Measurements from ENCODE around the gene KIF6. TPM values are rescaled to one million over a fixed set of nuclear protein-coding genes. Genes with fewer than 3 reads are reported as not detected.

Gene KIF6
- total RNA-seq, 4 donors from 2014 or later: 0.10 to 0.61 (median 0.13) TPM; not detected in 1

GRCh38 chr6:39280247-39280731, 444.9 kb downstream of the KIF6 start:
- 44 to 50% methylated on average over 8 of the region's 8 CpGs for WGBS, 2 donors
- H3K4me3 ChIP-seq (ENCODE audit: low read depth, poor library complexity, severe bottlenecking): no peak overlapping the region
- no peak for DNase-seq (ENCODE audit: low spot score in 2 of 2)
- TF ChIP-seq POLR2A (IDR thresholded peaks at IDR 0.05) (no peak), CTCF (IDR thresholded peaks at IDR 0.05) (no peak)
- intact Hi-C loops (cut with DNase I; ENCODE audit: low total_unique reads): no loop called here

Other genes starting within 250 kb of the KIF6 start
- gene DAAM2, start 67.0 kb upstream of the KIF6 start, total RNA-seq: 10 to 100 TPM in 1 of 4 donors, 1 to 10 TPM in 3; 5.6 to 16.9 (median 8.1) TPM
- gene MOCS1, start 209.1 kb upstream of the KIF6 start, total RNA-seq: 10 to 100 TPM in 2 of 4 donors, 1 to 10 TPM in 2; 4.8 to 18.7 (median 10.5) TPM